ENCODE results near the gene RPTOR.

RPTOR gene

DNA sequence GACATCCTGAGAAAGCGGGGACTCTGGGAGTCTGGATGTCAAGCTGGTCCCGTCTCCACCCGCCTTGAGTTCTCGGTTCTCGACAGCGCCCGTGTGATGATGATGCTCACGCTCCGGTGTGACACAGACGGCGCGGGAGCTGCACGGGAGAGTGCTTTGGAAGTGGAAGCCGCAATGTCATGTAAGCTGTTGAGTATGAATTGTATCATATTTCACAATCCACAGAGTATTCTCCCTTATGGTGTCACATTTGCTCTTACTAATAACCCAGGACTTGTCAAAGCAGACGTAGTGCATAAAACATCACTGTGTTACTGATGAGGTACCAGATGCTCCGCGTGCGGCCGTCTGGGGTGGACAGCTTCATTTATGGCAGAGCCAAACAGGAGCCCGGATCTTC lies 229.5 kb downstream of the RPTOR start:
- in situ Hi-C loops (cut with HindIII; ENCODE audit: low pct_ligation_motif_present, low pct_unique_long_range_greater_than_20kb, low sequenced_read_pairs) = no loop called here
- no peak for DNase-seq

DNA sequence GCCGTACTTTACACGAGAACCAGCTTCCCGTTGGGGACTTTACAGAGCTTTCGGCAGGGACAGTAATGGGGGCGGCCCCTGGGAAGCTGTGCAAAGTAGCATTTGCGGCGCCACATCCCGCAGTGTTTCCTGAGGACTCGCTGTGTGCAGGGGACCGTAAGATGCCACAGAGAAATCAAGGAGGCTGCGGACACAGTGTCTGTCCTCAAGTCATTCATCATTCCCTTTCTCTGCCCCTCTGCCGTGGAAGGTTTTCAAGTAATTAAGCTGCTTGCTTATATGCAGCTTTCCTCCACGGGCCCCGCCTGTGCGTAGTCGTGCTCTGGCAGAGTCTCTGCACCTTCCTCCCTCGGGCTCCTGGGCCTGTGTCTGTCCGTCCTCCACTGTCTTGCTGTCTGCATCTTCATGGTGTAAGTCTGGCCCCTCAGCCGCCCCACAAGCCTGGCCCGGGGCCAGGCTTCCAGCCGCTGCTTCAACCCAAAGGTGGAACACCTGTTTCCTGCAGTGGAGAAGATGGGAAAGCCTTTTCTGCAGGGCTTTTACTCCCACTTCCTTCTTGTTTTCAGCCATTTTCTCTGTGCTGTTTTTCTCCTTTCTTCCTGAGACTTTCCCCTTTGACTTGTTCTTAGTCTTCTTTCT lies 230.1 kb downstream of the RPTOR start:
- DNase-seq = no peak
- in situ Hi-C loops (cut with HindIII; ENCODE audit: low pct_ligation_motif_present, low pct_unique_long_range_greater_than_20kb, low sequenced_read_pairs) = no loop called here

DNA sequence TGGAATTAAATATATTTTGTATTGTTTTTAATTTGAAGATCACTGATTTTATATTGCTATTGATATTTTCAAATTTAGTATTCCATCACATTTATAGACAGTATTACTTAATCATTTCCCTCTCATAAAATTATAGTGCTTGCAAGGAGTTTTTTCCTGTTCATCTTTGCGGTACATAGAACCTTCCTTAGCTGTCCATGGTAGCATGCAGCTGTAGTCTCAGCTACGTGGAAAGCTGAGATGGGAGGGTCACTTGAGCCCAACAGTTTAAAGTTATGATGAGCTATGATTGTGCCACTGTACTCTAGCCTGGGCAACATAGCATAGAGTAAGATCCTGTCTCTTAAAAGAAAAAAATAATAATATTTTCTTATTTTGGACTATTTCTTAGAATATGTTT lies 231.2 kb downstream of the RPTOR start:
- no peak for DNase-seq
- in situ Hi-C loops (cut with HindIII; ENCODE audit: low pct_ligation_motif_present, low pct_unique_long_range_greater_than_20kb, low sequenced_read_pairs) = no loop called here

DNA sequence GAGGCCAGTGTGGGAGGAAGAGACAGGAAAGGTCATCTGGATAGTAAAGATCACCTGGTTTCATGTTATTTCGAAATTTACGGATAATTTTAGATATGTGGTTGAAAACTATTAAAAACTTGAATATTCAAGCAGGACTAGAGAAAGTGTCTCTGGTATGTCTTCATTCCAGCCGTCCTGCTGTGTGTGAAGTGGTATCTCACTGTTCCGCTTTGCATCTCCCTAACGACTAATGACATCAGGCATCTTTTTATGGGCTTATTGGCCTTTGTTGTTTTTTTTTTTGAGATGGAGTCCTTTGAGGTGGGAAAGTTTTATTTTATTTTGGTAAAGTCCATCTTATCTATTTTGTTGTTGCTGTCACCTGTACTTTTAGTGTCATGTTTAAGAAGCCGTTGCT lies 232.6 kb downstream of the RPTOR start:
- no peak for DNase-seq
- in situ Hi-C loops (cut with HindIII; ENCODE audit: low pct_ligation_motif_present, low pct_unique_long_range_greater_than_20kb, low sequenced_read_pairs) = no loop called here

DNA sequence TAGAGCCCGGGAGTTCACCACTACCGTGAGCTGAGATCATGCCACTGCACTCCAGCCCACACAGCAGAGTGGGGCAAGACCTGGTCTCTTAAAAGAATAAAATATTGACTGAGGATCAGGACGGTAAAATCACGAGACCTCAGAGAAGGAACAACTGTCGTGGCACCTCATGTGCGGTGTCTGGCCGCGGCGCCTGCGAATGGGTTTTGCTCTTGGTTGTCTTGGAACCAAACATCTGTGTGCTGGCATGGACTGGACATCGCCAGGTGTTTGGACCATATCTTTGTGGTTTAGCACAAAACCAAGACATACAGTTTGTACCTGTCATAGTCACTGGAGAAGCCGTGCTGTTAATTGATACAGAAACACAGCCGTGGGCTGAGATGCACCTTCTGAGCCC lies 234.1 kb downstream of the RPTOR start:
- no peak for DNase-seq
- in situ Hi-C loops (cut with HindIII; ENCODE audit: low pct_ligation_motif_present, low pct_unique_long_range_greater_than_20kb, low sequenced_read_pairs) = no loop called here

DNA sequence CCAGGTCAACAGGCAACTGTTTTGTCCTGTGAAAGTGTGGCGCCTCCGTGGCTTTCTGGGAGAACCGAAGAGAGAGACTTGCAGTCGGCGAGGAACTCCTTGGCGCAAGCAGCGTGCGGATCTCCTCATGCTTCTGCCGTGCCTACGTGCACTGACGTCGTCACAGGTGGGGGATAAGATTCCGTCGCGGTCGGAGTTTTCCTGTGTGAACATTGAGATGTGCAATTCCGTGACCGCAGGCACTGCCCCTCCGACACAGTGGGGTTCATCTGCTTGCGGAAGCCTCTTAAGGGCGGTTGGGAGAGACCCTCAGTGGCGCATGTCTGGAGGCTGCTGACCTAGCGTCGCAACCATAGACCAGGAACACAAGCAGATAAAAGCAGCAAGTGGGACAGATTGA lies 234.7 kb downstream of the RPTOR start:
- in situ Hi-C loops (cut with HindIII; ENCODE audit: low pct_ligation_motif_present, low pct_unique_long_range_greater_than_20kb, low sequenced_read_pairs) = no loop called here
- DNase-seq = no peak

DNA sequence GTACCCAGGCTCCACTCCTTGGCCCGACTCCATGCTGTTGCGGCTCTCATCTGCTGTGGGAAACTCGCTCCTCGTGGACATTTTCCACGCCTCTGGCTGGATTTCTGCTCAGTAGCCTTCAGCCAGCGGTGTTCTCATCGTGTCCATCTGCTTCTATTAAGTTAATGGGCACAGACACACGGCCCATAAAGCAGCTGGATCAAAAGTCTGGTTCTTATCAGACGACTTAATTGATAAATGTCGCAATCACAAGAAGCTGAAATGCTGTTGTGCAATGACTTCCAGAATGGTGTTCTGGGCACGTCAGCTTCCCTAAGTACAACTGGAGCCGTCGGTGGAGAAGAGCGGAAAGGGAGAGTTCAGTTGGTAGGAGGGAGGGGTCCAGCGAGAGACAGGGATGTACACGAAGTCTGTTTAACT lies 235.3 kb downstream of the RPTOR start:
- no peak for DNase-seq
- in situ Hi-C loops (cut with HindIII; ENCODE audit: low pct_ligation_motif_present, low pct_unique_long_range_greater_than_20kb, low sequenced_read_pairs) = no loop called here

DNA sequence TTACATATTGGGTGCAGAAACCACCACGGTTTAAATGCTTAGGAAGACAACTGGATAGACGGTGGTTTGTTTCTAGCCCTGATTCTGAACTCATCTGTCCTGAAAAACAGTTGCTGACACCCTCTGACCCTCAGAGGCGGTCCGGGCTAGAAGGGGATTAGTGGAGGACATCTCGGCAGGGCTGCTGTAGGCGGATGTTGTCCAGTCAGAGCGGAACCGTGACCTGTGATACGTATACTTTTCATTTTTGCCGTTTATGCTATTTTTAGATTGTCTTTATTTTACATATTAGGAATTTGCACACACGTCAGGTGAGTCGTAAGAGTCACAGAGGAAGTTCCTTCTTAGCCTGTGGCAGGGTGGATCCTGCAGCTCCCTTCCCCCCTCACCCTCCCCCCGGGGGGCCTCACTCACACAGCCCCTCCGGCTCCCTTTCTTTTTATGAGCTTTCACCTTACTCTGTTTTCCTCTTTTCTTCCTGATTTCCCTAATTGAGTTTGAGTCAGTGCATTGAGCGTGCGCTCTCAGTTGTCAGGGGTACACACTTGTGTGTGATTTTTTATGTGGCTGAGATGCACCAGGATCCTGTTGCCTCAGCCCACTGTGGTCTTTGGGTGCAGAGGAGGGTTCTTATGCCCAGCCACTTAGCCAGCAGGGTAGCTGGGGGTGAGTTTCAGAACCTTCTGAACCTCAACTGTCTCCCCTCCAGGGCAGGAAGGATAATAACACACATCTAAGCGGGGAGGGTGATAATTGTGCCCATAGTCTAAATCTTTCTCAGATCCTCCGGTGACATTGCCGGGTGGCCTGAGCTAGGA lies 236.0 kb downstream of the RPTOR start:
- in situ Hi-C loops (cut with HindIII; ENCODE audit: low pct_ligation_motif_present, low pct_unique_long_range_greater_than_20kb, low sequenced_read_pairs) = no loop called here
- DNase-seq = no peak

DNA sequence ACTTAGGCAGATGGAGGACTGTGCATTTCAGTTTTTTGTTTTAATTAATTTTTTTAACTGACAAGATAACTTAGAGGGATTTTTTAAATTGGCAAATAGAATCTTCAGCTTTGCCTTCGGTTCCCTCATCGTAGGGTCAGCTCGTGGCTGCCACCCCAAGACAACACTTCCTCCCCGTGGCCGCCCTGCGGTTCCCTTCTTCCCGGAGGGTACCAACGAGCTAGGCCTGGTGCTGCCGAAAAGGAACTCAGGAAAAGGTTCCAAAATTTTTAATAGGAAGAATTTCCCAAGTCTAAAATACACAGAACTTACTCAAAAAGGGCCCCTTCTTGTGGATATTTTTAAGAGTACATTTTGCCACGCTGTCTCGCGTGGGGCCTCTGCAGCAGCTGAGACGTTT lies 236.6 kb downstream of the RPTOR start:
- no peak for DNase-seq
- in situ Hi-C loops (cut with HindIII; ENCODE audit: low pct_ligation_motif_present, low pct_unique_long_range_greater_than_20kb, low sequenced_read_pairs) = no loop called here

DNA sequence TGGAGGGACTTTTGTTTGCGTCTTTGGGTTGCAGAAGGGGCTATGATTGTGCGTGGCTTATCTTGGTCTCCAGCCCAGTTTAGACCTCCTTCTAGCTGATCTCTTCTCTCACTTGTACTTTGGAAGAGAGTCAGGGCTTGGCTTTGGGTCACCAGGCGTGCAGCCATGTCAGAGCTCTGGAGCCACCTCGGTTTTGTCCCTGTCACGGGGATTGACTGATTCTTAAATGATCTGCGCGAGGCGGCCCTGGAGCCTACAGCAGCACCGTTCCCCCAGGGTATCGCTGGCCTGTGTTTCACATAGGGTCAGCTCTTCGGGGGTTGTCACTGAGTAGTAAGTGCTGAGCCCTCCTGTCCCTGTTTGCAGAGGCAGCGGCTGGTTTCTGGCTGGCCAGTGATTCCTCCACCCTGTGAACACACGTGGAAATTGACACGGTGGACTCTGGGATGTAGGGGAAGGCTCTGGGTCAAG lies 237.2 kb downstream of the RPTOR start:
- in situ Hi-C loops (cut with HindIII; ENCODE audit: low pct_ligation_motif_present, low pct_unique_long_range_greater_than_20kb, low sequenced_read_pairs) = no loop called here
- DNase-seq = no peak

DNA sequence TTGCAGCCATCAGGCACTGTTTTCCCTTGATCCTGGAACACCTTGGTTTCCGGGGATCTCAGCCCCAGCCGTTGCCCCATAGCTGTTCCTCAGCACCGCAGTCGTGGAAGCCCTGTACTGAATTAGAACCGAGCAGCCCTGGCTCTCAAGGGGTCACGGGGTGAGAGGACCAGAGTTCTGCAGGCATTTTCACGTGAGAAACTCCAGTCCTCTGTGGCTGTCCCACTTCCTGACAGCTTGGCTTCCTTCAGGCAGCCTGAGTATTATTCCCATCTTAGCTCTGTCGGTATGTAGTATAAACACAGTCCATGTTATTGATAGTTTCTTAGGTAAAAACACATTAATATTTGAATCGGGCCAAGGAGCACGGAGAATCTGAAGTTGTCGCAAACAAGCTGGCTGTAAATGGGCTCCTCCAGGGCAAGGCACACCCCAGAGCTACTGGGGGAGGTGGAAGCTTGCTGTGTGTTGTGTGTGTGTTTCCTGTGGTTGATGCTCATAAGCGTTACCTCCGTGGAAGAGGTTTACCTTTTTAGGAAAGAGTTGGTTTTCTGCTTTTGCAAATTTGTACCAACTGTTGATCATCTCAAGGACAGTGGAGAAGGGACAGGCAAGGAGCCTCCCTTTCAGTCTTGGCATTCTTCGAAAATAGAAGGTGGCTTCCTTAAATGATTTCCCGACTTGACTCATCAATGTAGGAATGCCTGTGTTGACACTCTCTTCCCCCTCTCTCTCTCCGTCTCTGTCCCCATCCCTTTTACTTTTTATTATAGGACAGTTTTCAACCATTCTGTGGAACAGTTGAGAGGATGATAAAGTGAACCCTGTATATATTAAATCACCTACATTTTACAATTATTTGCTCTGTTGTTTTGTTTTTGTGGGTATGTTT lies 238.1 kb downstream of the RPTOR start:
- peak; percentile 41 for DNase-seq
- in situ Hi-C loops (cut with HindIII; ENCODE audit: low pct_ligation_motif_present, low pct_unique_long_range_greater_than_20kb, low sequenced_read_pairs) = no loop called here

DNA sequence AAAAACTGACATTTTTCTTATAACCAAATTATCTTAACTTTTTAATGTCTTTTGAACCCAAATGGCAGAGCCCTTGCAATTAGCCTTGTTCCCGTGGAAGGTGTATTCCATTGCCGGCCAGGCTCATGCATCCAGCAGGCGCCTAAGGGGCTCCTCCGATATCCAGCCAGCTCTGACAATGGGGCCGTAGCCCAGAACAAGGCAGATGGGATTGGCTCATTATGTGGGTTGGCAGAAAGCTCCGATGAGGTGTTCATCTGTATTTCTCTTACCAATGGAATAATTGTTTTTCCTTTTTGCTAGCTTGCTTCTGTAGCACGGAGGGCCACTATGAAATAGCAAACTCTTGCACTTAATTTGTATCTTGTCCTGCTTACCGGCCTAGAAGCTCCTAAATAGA lies 238.8 kb downstream of the RPTOR start:
- in situ Hi-C loops (cut with HindIII; ENCODE audit: low pct_ligation_motif_present, low pct_unique_long_range_greater_than_20kb, low sequenced_read_pairs) = no loop called here
- no peak for DNase-seq

DNA sequence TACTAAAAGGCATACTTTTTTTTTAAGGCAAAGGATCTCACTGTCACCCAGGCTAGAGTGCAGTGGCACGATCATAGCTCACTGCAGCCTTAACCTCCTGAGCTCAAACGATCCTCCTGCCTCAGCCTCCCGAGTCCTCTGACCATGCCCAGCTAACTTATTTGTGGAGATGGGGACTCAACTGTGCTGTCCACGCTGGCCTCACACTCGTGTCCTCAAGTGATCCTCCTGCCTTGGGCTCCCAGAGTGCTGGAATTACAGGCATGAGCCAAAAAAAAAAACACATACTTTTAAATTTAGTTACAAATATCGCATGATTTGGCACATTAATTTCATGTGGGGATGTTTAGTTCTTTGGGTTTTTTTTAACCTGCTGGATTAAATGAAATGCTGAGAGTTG lies 239.3 kb downstream of the RPTOR start:
- DNase-seq = no peak
- in situ Hi-C loops (cut with HindIII; ENCODE audit: low pct_ligation_motif_present, low pct_unique_long_range_greater_than_20kb, low sequenced_read_pairs) = no loop called here

DNA sequence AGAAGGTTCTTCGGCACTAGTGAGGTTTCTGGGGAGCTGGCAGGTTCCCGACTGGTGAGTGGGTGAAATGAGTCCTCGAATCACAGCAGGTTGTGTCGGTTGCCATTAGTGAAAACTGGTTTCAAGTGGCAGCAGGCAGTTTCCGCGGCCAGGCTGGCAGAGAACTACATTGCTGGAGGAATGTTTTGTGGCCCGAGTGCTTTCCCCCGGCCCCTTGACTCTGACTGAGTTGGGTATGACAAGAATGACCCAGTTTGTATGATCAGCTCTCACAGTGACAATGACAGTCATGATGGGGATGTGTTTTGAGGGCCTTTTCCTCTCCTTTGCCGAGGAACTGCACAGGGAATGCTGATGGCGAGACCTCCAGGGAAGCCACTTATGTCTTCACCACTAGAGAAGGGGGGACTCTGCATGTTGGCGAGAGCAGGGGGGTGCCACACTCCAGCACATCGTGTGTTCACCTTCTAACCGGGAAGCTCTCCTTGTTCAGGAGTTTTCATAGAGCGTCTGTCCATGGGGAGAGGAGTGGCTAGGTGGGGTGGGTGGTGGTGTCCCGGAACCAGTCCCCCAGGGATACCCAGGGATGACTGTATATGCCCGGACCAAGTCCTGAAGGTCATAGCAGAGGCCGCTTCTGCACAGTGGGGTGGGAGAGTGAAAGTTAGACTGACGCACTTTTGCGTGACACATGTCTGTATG lies 241.0 kb downstream of the RPTOR start:
- in situ Hi-C loops (cut with HindIII; ENCODE audit: low pct_ligation_motif_present, low pct_unique_long_range_greater_than_20kb, low sequenced_read_pairs) = no loop called here
- no peak for DNase-seq

DNA sequence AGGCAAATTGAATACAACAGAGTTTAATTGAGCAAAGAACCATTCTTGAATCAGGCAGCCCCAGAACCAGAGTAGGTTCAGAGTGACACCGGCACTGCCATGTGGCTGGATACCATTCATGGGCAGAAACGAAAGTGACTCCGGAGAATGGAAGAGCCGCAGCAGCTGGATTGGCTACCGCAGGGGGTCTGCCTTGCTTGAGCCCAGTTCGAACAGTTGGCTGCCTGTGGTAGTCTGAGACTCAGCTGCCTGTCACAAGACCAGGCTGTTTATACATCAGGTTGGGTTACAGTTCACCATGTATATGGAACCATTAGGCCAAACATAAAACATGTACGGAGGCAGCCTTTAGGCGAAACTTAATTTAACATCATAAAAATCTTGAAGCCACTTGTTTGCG lies 241.8 kb downstream of the RPTOR start:
- in situ Hi-C loops (cut with HindIII; ENCODE audit: low pct_ligation_motif_present, low pct_unique_long_range_greater_than_20kb, low sequenced_read_pairs) = no loop called here
- no peak for DNase-seq

DNA sequence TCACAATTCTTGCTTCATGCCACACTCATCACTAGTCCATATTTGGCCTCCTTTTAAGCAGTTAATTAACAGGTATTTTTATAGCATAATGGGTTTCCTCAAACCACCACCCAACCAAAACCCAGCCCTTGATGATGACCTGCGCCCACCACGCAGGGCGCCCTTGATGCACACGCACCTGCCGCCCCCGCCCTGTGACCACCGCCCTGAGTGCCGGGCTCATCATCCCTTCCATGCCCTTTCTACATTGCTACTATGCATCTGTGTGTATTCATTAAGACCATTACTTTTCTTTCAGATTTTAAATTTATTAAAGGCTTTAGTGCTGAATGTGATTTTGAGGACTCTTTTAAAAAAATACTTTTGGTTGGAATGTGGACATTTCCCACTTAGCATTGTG lies 242.2 kb downstream of the RPTOR start:
- DNase-seq = no peak
- in situ Hi-C loops (cut with HindIII; ENCODE audit: low pct_ligation_motif_present, low pct_unique_long_range_greater_than_20kb, low sequenced_read_pairs) = no loop called here

DNA sequence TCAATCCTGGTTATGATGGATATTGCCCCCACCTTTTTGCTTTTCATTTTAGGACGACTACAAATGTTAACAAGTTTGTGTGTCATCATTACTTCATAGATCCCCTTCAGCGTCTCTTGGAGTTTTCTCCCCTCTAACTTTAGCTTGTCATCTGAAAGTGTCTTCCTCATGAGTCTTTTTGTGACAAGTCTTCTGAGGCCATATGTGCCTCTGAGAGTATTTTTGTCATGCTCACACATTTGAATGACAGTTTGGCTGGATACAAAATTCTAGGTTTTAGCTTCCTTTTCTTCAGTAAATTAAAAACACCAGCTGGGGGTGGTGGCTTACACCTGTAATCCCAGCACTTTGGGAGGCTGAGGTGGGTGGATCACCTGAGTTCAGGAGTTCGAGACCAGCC lies 243.2 kb downstream of the RPTOR start:
- in situ Hi-C loops (cut with HindIII; ENCODE audit: low pct_ligation_motif_present, low pct_unique_long_range_greater_than_20kb, low sequenced_read_pairs) = no loop called here
- no peak for DNase-seq

DNA sequence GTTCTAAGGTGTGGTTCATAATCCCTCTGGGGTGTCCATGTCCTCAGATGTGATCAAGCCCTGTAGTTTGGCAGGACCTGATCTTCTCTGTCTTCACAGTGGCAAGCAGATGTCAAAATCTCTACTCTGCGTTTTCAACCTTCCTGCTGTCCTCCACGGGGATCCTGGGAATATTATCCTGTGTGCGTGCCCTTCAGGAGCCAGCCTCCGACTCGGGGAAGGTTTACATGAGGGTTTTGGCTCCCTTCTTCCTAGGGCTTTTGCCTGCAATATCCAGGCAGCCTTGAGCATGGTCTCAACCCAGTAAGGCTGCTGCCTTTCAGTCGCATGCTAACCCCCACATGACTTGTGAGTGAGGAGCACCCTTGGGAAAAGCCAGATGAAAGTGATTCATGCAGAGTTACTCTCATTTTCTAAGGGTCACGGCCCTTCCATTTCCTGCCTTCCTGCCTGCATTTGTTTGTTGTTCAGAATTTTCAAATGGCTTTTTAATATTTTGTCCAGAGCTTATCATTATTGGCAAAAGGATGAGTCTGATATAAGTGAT lies 244.8 kb downstream of the RPTOR start:
- in situ Hi-C loops (cut with HindIII; ENCODE audit: low pct_ligation_motif_present, low pct_unique_long_range_greater_than_20kb, low sequenced_read_pairs) = no loop called here
- DNase-seq = peak; percentile 73

Data from ACHN (cell line).